Measurements from ENCODE around the gene RPL9. TPM values are rescaled to one million over a fixed set of nuclear protein-coding genes. Genes with fewer than 3 reads are reported as not detected.

Gene RPL9
- total and polyA plus RNA-seq, 4 donors = 963 to 3,293 (median 2,175) TPM

DNA sequence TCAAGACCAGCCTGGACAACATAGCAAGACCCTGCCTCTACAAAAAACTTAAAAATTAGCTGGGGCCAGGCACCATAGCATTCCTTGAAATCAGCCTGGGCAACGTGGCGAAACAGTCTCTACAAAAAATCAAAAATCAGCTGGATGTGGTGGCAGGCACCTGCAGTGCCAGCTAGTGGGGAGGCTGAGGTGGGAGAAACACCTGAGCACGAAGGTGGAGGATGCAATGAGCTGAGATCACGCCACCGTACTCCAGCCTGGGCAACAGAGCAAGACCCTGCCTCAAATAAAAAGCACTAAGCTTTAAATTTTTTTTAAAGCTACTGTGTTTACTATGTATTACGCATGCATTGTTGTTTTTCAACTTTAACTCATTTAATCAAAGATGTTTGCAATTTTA lies 3.2 kb downstream of the RPL9 start:
- WGBS, 2 donors = 93 to 94% methylated on average over 6 of the region's 6 CpGs
- Histone ChIP-seq H3K4me1 (ENCODE audit: control insufficient read depth in 5 of 5, insufficient read depth in 5 of 5, low read length in 5 of 5) (peaks cover 0 to 15% (median 8%) of the 10 kb centered on the region in 5 donors), H3K9me3 (ENCODE audit: control insufficient read depth in 4 of 4, insufficient read depth in 3 of 4, low read length in 3 of 4) (no peaks in the 10 kb centered on the region), H3K36me3 (ENCODE audit: control insufficient read depth in 4 of 4, insufficient read depth in 4 of 4, low read length in 4 of 4) (peaks cover 25 to 50% (median 38%) of the 10 kb centered on the region in 4 donors), H3K4me3 (no peak overlapping the region), H3K27me3 (ENCODE audit: control insufficient read depth in 3 of 3, insufficient read depth in 3 of 3, low read length in 2 of 3) (no peaks in the 10 kb centered on the region), H3K27ac (ENCODE audit: low read depth in 1 of 2, low read length in 1 of 2) (no peak overlapping the region), H3K9ac (ENCODE audit: insufficient read depth in 1 of 2, low read length in 2 of 2) (no peak overlapping the region)
- ATAC-seq (ENCODE audit: insufficient read depth, low FRiP score) (no peak), DNase-seq (no peak)
- TF ChIP-seq, protein P1, sequence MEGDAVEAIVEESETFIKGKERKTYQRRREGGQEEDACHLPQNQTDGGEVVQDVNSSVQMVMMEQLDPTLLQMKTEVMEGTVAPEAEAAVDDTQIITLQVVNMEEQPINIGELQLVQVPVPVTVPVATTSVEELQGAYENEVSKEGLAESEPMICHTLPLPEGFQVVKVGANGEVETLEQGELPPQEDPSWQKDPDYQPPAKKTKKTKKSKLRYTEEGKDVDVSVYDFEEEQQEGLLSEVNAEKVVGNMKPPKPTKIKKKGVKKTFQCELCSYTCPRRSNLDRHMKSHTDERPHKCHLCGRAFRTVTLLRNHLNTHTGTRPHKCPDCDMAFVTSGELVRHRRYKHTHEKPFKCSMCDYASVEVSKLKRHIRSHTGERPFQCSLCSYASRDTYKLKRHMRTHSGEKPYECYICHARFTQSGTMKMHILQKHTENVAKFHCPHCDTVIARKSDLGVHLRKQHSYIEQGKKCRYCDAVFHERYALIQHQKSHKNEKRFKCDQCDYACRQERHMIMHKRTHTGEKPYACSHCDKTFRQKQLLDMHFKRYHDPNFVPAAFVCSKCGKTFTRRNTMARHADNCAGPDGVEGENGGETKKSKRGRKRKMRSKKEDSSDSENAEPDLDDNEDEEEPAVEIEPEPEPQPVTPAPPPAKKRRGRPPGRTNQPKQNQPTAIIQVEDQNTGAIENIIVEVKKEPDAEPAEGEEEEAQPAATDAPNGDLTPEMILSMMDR (IDR thresholded peaks at IDR 0.05; ENCODE audit: control extremely low read depth, extremely low read depth) = no peak

DNA sequence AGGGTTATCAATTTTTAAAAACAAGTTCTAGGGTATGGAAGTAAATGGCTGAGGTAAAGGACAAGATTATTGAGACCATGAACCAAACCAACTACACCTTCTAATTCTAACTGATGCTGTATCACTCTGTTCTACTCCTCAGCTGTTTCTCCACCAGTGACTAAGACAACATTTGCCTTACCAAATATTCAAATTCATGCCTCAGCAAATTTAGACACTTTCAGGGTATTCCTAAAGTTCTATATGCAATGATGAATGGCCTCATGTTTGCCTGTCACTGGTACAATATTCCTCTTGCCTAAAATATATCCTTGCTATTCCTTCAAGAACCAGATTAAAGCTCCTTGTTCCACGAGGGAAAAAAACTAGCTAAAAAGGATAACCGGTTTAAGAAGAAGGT lies 5.0 kb downstream of the RPL9 start:
- no peak for DNase-seq
- ATAC-seq (ENCODE audit: insufficient read depth, low FRiP score) = no peak
- TF ChIP-seq, protein P1 (IDR thresholded peaks at IDR 0.05; ENCODE audit: control extremely low read depth, extremely low read depth) = no peak
- Histone ChIP-seq H3K27me3 (ENCODE audit: control insufficient read depth in 3 of 3, insufficient read depth in 3 of 3, low read length in 2 of 3) (no peaks in the 10 kb centered on the region), H3K4me1 (ENCODE audit: control insufficient read depth in 5 of 5, insufficient read depth in 5 of 5, low read length in 5 of 5) (peaks cover 0 to 15% (median 8%) of the 10 kb centered on the region in 5 donors), H3K9me3 (ENCODE audit: control insufficient read depth in 4 of 4, insufficient read depth in 3 of 4, low read length in 3 of 4) (no peaks in the 10 kb centered on the region), H3K36me3 (ENCODE audit: control insufficient read depth in 4 of 4, insufficient read depth in 4 of 4, low read length in 4 of 4) (peaks cover 25 to 52% (median 39%) of the 10 kb centered on the region in 4 donors), H3K27ac (ENCODE audit: low read depth in 1 of 2, low read length in 1 of 2) (no peak overlapping the region), H3K9ac (ENCODE audit: insufficient read depth in 1 of 2, low read length in 2 of 2) (no peak overlapping the region), H3K4me3 (no peak overlapping the region)
- 84 to 93% methylated on average over 2 of the region's 2 CpGs for WGBS, 2 donors

DNA sequence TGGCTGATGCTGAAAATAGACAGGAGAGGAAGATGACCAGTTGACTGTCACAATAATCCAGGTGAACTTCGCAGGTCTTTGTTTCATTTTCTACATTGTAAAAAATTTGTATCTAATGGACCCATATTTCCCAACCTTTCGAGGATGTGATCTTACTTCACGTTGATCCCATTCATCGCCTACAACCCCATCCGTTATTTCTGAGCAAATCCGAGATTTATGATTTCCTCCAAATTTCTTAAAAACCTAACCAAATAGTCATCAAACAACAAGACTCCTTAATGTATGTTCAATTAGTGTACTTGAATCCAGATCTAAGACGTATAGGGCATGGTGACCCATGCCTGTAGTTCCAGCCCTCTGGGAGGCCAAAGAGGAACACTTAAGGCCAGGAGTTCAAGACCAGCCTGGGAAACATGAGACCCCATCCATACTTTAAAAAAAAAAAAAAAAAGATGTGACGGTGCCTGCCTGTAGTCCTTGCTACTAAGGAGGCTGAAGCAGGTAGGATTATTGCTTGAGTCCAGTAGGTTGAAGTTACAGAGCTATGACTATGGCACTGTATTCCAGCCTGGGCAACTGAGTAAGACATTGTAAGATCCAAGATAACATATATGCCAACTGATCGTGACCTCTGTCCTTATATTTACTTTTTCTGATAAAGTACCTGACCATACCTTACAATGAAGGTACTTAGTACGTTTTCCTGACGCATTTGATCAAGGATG lies 5.7 kb downstream of the RPL9 start:
- TF ChIP-seq, protein P1 (IDR thresholded peaks at IDR 0.05; ENCODE audit: control extremely low read depth, extremely low read depth) = no peak
- 89 to 90% methylated on average over 11 of the region's 11 CpGs for WGBS, 2 donors
- Histone ChIP-seq H3K9ac (ENCODE audit: insufficient read depth in 1 of 2, low read length in 2 of 2) (no peak overlapping the region), H3K9me3 (ENCODE audit: control insufficient read depth in 4 of 4, insufficient read depth in 3 of 4, low read length in 3 of 4) (no peaks in the 10 kb centered on the region), H3K4me1 (ENCODE audit: control insufficient read depth in 5 of 5, insufficient read depth in 5 of 5, low read length in 5 of 5) (peaks cover 0 to 14% (median 8%) of the 10 kb centered on the region in 5 donors), H3K4me3 (no peak overlapping the region), H3K36me3 (ENCODE audit: control insufficient read depth in 4 of 4, insufficient read depth in 4 of 4, low read length in 4 of 4) (peaks cover 21 to 52% (median 37%) of the 10 kb centered on the region in 4 donors), H3K27me3 (ENCODE audit: control insufficient read depth in 3 of 3, insufficient read depth in 3 of 3, low read length in 2 of 3) (no peaks in the 10 kb centered on the region), H3K27ac (ENCODE audit: low read depth in 1 of 2, low read length in 1 of 2) (no peak overlapping the region)
- no peak for DNase-seq
- no peak for ATAC-seq (ENCODE audit: insufficient read depth, low FRiP score)

Data from lung (tissue), 12 donors.